SH-SY5Y (cell line): ENCODE measurements around the gene MTIF3.

Source experiments
- GATA2 ChIP-seq: IDR thresholded peaks from 2 replicates; pipeline ENCODE4 v1.6.1; 2011; ENCODE audit warnings: mild to moderate bottlenecking, low read depth, low read length
- GATA3 ChIP-seq: IDR thresholded peaks from 2 replicates; pipeline ENCODE4 v1.6.1; 2011; ENCODE audit warnings: low read depth, mild to moderate bottlenecking, low read length, moderate library complexity

GRCh38 chr13:27495551-27495950 is 45.2 kb upstream of the MTIF3 start:
- no peak for TF ChIP-seq GATA2
- TF ChIP-seq GATA3: no peak
